ENCODE results near the gene YJU2. TPM values are rescaled to one million over a fixed set of nuclear protein-coding genes. Genes with fewer than 3 reads are reported as not detected.
A peak's percentile ranks its signal among the peaks of the same experiment; 100 is the strongest.

YJU2 gene
- 28.1 and 30.1 TPM in 2 replicates for total RNA-seq (2022)
- Bru-seq, nascent RNA, result percentile 59 among the genes with signal in this experiment
- percentile 55 among the genes with signal in this experiment for BruChase-seq, experiment 1, labeled RNA remaining after a 6-hour chase
- BruChase-seq, experiment 2, labeled RNA remaining after a 2-hour chase, result percentile 48 among the genes with signal in this experiment
- long read RNA-seq, transcript YJU2-201 (8 exons, 1,434 nt), result major isoform, 55 of 59 reads
- long read RNA-seq, partial matches to known transcripts, result 1 of 59 reads
- long read RNA-seq, other reads (novel, unspliced or antisense), result 3 of 59 reads

DNA sequence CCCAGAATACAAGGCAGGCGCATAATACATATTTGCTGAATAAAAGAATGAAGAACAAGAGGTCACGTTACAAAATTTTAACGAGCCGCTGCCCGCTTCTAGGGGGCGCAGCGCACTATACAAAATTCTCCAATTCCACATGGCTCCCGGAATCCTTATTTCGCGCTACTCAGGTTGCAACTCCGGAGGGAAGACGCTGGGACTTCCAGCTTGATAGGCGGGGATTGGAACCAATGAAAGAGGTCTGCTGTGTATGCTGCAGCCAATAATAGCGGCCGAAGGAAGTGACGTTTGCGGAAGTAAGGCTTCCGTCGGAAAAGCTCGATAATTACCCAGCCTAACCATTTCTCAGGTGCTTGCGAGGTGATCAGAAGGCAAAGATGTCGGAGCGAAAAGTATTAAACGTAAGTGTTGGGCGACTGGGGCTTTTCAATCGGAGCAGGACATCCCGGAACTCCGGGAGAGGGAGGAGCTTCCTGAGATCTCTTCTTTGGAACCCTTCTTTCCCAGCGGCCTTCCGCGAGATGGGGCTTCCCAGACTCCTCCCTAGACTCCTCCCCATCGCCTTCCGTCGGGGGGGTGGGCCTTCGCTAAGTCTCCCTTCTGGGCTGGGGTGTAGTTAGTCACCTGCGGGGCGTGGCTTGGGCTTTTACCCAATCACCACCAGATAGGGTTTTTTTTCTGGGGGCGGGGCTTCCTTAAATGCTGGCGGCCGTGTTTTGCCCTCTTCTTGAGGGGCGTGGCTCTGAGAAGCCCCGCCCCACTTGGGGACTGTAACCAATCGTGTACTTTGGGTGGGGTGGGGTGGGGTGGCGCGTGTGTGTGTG is at the start of gene YJU2:
TSS of gene YJU2 (plus strand) at position 314 of the 827 bp plus-strand sequence. CDS start at position 381, 67 bp downstream.
- ChIA-PET CTCF (interaction anchor here (0.6 to 0.8 kb wide), 3 partner anchors 9 to 23 kb away, joined by 3 to 4 read pairs (median 3); no protein-coding TSS in a partner anchor), POLR2A (interaction anchor here (0.6 to 1.5 kb wide), 16 partner anchors 12 to 1464 kb away, joined by 3 to 21 read pairs (median 4); partner anchors contain the start of genes CHAF1A, EEF2, HDGFL2 and MPND)
- intact Hi-C loops (cut with micrococcal nuclease), result no loop called here
- H3K9me3 Mint-ChIP-seq (ENCODE audit: unreplicated experiment), result no peaks in the 10 kb centered on the region
- TF ChIP-seq, protein P1, sequence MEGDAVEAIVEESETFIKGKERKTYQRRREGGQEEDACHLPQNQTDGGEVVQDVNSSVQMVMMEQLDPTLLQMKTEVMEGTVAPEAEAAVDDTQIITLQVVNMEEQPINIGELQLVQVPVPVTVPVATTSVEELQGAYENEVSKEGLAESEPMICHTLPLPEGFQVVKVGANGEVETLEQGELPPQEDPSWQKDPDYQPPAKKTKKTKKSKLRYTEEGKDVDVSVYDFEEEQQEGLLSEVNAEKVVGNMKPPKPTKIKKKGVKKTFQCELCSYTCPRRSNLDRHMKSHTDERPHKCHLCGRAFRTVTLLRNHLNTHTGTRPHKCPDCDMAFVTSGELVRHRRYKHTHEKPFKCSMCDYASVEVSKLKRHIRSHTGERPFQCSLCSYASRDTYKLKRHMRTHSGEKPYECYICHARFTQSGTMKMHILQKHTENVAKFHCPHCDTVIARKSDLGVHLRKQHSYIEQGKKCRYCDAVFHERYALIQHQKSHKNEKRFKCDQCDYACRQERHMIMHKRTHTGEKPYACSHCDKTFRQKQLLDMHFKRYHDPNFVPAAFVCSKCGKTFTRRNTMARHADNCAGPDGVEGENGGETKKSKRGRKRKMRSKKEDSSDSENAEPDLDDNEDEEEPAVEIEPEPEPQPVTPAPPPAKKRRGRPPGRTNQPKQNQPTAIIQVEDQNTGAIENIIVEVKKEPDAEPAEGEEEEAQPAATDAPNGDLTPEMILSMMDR (IDR thresholded peaks at IDR 0.05; ENCODE audit: unreplicated experiment), result peak; percentile 45
- H3K4me1 Mint-ChIP-seq (ENCODE audit: insufficient read depth, unreplicated experiment), result no peaks in the 10 kb centered on the region
- peak within 1 kb of the TSS; percentile 99 for H3K27ac Mint-ChIP-seq (ENCODE audit: low read depth, unreplicated experiment)
- H3K36me3 Mint-ChIP-seq (ENCODE audit: insufficient read depth, unreplicated experiment), result peaks cover 36% of the 10 kb centered on the region
- H3K27me3 Mint-ChIP-seq (ENCODE audit: insufficient read depth, unreplicated experiment), result no peaks in the 10 kb centered on the region
- TSS peak; percentile 94 for BruUV-seq (replicated peaks)
- DNase-seq (ENCODE audit: unreplicated experiment), result peak; percentile 100
- peak within 1 kb of the TSS; percentile 82 for H3K4me3 Mint-ChIP-seq (ENCODE audit: unreplicated experiment)

DNA sequence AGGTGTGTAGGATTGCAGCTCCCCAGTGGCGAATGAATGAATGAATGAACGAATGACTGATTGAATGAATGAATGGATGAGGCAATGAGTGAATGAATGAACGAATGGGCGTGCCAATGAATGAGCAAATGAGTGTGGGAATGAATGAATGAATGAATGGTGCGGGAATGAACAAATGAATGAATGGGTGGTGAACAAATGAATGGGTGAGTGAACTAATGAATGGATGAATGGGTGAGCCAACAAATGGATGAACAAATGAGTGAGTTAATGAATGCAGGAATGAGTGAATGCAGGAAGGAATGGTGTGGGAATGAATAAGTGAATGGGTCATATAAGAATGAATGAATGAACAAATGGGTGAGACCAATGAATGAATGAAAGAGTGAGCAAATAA is 49.7 kb upstream of the YJU2 start:
- ChIA-PET POLR2A (no interaction called here), CTCF (no interaction called here)
- Mint-ChIP-seq H3K4me3 (ENCODE audit: unreplicated experiment) (peak overlapping the region; percentile 32), H3K4me1 (ENCODE audit: insufficient read depth, unreplicated experiment) (peaks cover 15% of the 10 kb centered on the region), H3K27ac (ENCODE audit: low read depth, unreplicated experiment) (no peak overlapping the region), H3K27me3 (ENCODE audit: insufficient read depth, unreplicated experiment) (peaks cover 62% of the 10 kb centered on the region), H3K9me3 (ENCODE audit: unreplicated experiment) (peaks cover 10% of the 10 kb centered on the region), H3K36me3 (ENCODE audit: insufficient read depth, unreplicated experiment) (no peaks in the 10 kb centered on the region)
- TF ChIP-seq, protein P1 (IDR thresholded peaks at IDR 0.05; ENCODE audit: unreplicated experiment), result no peak
- no peak for DNase-seq (ENCODE audit: unreplicated experiment)
- intact Hi-C loops (cut with micrococcal nuclease), result no loop called here
- BruUV-seq (replicated peaks), result no TSS peak

DNA sequence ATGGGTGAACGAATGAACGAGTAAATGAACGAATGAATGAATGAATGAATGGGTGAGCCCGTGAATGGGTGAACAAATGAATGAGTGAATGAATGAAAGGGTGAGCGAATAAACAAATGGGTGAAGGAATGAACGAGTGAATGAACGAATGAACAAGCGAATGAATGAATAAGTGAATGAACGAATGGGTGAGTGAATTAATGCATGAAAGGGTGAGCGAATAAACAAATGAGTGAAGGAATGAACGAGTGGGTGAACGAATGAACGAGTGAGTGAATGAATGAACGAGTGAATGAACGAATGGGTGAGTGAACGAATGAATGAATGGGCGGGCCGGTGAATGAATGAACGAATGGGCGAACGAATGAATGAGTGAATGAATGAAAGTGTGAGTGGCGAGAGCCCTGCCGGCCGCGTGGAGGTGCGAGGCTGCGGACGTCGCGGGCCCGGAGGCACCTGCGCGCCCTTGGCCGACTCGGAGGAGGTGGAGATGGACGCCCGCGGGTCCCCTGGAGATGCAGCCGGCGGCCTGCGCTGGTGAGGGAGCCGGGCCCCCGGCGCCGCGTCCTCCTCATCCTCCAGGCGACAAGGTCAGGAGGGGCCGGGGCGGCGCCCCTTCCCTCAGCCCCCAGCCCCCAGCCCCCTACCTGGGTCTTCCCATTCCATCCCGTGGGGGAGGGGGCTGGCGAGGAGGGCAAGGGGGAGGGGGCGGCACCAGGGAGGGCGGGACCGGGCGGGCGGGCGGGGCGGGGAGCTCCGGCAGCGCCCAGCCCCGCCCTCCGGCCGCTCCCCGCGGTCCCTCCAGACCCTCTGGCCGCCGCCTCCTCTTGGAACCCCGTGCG is 49.0 kb upstream of the YJU2 start:
- ChIA-PET POLR2A (no interaction called here), CTCF (no interaction called here)
- Mint-ChIP-seq H3K4me3 (ENCODE audit: unreplicated experiment) (no peak overlapping the region), H3K27me3 (ENCODE audit: insufficient read depth, unreplicated experiment) (peaks cover 62% of the 10 kb centered on the region), H3K36me3 (ENCODE audit: insufficient read depth, unreplicated experiment) (no peaks in the 10 kb centered on the region), H3K27ac (ENCODE audit: low read depth, unreplicated experiment) (no peak overlapping the region), H3K9me3 (ENCODE audit: unreplicated experiment) (peaks cover 10% of the 10 kb centered on the region), H3K4me1 (ENCODE audit: insufficient read depth, unreplicated experiment) (peaks cover 15% of the 10 kb centered on the region)
- DNase-seq (ENCODE audit: unreplicated experiment), result no peak
- no TSS peak for BruUV-seq (replicated peaks)
- intact Hi-C loops (cut with micrococcal nuclease), result no loop called here
- TF ChIP-seq, protein P1 (IDR thresholded peaks at IDR 0.05; ENCODE audit: unreplicated experiment), result no peak
